Measurements from ENCODE around the gene FBRSL1.

FBRSL1 gene

DNA sequence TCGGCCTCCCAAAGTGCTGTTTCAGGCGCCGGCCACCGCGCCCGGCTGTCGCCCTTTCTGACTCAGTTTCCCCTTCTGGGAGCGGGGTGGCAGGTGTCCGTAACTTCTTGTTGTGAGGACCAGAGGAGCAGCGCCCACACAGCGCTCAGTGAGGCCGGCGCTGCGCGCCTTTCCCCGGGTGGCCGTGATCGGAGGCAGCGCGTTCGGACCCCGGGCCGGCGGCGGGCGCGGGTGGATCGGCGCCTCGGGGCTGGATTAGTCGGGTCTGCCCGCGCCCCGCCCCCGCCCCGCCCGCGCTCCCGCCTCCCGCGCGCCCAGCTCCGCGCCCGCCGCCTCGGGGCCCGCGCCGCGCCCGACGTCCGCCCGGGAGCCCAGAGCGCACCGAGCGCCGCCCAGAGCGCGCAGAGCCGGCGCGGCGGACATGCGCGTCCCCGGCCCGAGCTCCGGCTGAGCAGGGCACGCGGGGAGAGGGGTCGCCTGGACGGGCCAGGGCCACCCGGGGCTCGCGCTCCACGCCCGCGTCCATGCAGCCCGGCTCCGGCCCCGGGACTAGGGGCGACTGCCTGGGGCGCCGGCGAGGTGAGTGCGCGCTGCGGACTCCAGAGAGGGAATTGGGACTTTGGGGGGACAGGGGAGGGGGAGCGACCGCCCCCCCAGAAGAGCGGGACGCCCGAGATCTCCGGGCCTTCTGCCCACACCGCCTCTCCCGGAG, 69.9 kb downstream of the FBRSL1 start:
- peak overlapping the region; percentile 96 to 100 (median 99) for H3K4me2 ChIP-seq
- no peaks in the 10 kb centered on the region for H3K9me3 ChIP-seq (replicated peaks in 1 of 11)
- H3K36me3 ChIP-seq = peaks cover 0 to 22% (median 14%) of the 10 kb centered on the region in 11 experiments; a peak in 16 of 22 replicates
- H3K27ac ChIP-seq = peak overlapping the region in 10 of 11 experiments; percentile 56 to 98 (median 94); a peak in 20 of 22 replicates
- no peak for TF ChIP-seq Cebpa-rat (IDR thresholded peaks at IDR 0.05)
- peak overlapping the region; percentile 75 to 100 (median 97) for H3K9ac ChIP-seq
- peaks cover 49 to 75% (median 69%) of the 10 kb centered on the region in 10 experiments for H3K4me1 ChIP-seq
- H4K20me1 ChIP-seq = peaks cover 28 to 69% (median 45%) of the 10 kb centered on the region in 11 experiments
- H3K27me3 ChIP-seq = no peaks in the 10 kb centered on the region
- peak overlapping the region; percentile 69 to 99 (median 94) for H3K4me3 ChIP-seq

DNA sequence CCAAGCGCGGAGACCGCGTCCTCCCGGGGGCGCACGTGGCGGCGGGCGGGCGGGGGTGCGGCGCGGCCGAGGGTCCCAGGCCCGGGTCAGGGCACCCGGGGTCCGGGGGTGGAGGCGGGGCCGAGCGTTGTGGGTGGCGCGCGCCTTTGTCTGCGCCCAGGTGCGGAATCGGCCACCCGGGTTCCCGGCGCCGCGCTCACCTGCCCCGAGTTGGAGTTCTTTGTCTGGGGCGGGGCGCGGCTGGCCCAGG, 70.3 kb downstream of the FBRSL1 start:
- TF ChIP-seq Cebpa-rat (IDR thresholded peaks at IDR 0.05) = no peak
- Histone ChIP-seq H3K4me3 (peak overlapping the region; percentile 69 to 99 (median 94)), H3K4me2 (peak overlapping the region; percentile 96 to 100 (median 99)), H4K20me1 (peaks cover 33 to 72% (median 49%) of the 10 kb centered on the region in 11 experiments), H3K36me3 (peaks cover 4 to 27% (median 19%) of the 10 kb centered on the region in 11 experiments; a peak in 19 of 22 replicates), H3K9me3 (replicated peaks in 1 of 11) (no peaks in the 10 kb centered on the region), H3K9ac (peak overlapping the region; percentile 75 to 100 (median 97)), H3K27me3 (no peaks in the 10 kb centered on the region), H3K4me1 (peaks cover 49 to 71% (median 67%) of the 10 kb centered on the region in 10 experiments), H3K27ac (peak overlapping the region in 10 of 11 experiments; percentile 56 to 98 (median 94); a peak in 20 of 22 replicates)

GRCh38 chr12:132560614-132561426, 70.9 kb downstream of the FBRSL1 start:
- H3K4me3 ChIP-seq = peak overlapping the region; percentile 69 to 99 (median 94)
- peaks cover 49 to 71% (median 64%) of the 10 kb centered on the region in 10 experiments for H3K4me1 ChIP-seq
- peaks cover 9 to 32% (median 24%) of the 10 kb centered on the region in 11 experiments; a peak in 21 of 22 replicates for H3K36me3 ChIP-seq
- H4K20me1 ChIP-seq = peaks cover 38 to 72% (median 54%) of the 10 kb centered on the region in 11 experiments
- peak overlapping the region in 10 of 11 experiments; percentile 56 to 98 (median 94); a peak in 19 of 22 replicates for H3K27ac ChIP-seq
- H3K9me3 ChIP-seq (replicated peaks in 1 of 11) = no peaks in the 10 kb centered on the region
- peak overlapping the region; percentile 75 to 100 (median 97) for H3K9ac ChIP-seq
- peak overlapping the region; percentile 96 to 100 (median 99) for H3K4me2 ChIP-seq
- TF ChIP-seq Cebpa-rat (IDR thresholded peaks at IDR 0.05) = no peak
- H3K27me3 ChIP-seq = no peaks in the 10 kb centered on the region
